ENCODE measurements around the gene SERPINB13. TPM values are rescaled to one million over a fixed set of nuclear protein-coding genes. Genes with fewer than 3 reads are reported as not detected.

SERPINB13 gene
- polyA plus RNA-seq, 1 donor from 2014 or later: not detected

GRCh38 chr18:63567825-63568224 lies 19.3 kb upstream of the SERPINB13 start:
- H3K9me3 ChIP-seq (ENCODE audit: low read length): no peaks in the 10 kb centered on the region
- H3K79me2 ChIP-seq (replicated peaks; ENCODE audit: insufficient read depth, low read length): no peaks in the 10 kb centered on the region
- no peak overlapping the region for H3K4me3 ChIP-seq (ENCODE audit: low read length)
- H3F3A ChIP-seq (ENCODE audit: insufficient read depth, low read length, poor library complexity, severe bottlenecking): no peaks in the 10 kb centered on the region
- no peak overlapping the region for H3K4me2 ChIP-seq (ENCODE audit: low read length)
- H2AFZ ChIP-seq (ENCODE audit: low read depth, low read length): no peak overlapping the region
- H3K27me3 ChIP-seq (ENCODE audit: insufficient read depth, low read depth, low read length): no peaks in the 10 kb centered on the region
- H4K20me1 ChIP-seq (ENCODE audit: insufficient read depth): no peaks in the 10 kb centered on the region
- TF ChIP-seq SMC3 (conservative IDR thresholded peaks at IDR 0.05; ENCODE audit: poor library complexity): no peak
- H3K9ac ChIP-seq (ENCODE audit: low read length): no peak overlapping the region
- no peaks in the 10 kb centered on the region for H3K36me3 ChIP-seq (ENCODE audit: insufficient read depth, low read length)
- H3K27ac ChIP-seq (ENCODE audit: low read length): no peak overlapping the region
- no peaks in the 10 kb centered on the region for H3K9me2 ChIP-seq (ENCODE audit: insufficient read depth, low read length)

GRCh38 chr18:63570721-63571120 lies 16.4 kb upstream of the SERPINB13 start:
- Histone ChIP-seq H3K4me2 (ENCODE audit: low read length) (no peak overlapping the region), H2AFZ (ENCODE audit: low read depth, low read length) (no peak overlapping the region)
- TF ChIP-seq TAF1 (IDR thresholded peaks at IDR 0.05; ENCODE audit: low read depth) (no peak), POLR2AphosphoS5 (IDR thresholded peaks at IDR 0.05) (no peak), REST (IDR thresholded peaks at IDR 0.05; ENCODE audit: borderline replicate concordance) (no peak), MXI1 (conservative IDR thresholded peaks at IDR 0.05; ENCODE audit: poor library complexity, severe bottlenecking) (no peak), EZH2 (IDR thresholded peaks at IDR 0.05; ENCODE audit: borderline replicate concordance, insufficient read depth, low read length, poor library complexity, severe bottlenecking) (no peak), EP300 (conservative IDR thresholded peaks at IDR 0.05; ENCODE audit: poor library complexity, severe bottlenecking) (no peak), RAD21 (conservative IDR thresholded peaks at IDR 0.05) (no peak), SMC3 (conservative IDR thresholded peaks at IDR 0.05; ENCODE audit: poor library complexity) (no peak)
- TF ChIP-seq, protein P1, sequence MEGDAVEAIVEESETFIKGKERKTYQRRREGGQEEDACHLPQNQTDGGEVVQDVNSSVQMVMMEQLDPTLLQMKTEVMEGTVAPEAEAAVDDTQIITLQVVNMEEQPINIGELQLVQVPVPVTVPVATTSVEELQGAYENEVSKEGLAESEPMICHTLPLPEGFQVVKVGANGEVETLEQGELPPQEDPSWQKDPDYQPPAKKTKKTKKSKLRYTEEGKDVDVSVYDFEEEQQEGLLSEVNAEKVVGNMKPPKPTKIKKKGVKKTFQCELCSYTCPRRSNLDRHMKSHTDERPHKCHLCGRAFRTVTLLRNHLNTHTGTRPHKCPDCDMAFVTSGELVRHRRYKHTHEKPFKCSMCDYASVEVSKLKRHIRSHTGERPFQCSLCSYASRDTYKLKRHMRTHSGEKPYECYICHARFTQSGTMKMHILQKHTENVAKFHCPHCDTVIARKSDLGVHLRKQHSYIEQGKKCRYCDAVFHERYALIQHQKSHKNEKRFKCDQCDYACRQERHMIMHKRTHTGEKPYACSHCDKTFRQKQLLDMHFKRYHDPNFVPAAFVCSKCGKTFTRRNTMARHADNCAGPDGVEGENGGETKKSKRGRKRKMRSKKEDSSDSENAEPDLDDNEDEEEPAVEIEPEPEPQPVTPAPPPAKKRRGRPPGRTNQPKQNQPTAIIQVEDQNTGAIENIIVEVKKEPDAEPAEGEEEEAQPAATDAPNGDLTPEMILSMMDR (IDR thresholded peaks at IDR 0.05; ENCODE audit: poor library complexity, severe bottlenecking): no peak

DNA sequence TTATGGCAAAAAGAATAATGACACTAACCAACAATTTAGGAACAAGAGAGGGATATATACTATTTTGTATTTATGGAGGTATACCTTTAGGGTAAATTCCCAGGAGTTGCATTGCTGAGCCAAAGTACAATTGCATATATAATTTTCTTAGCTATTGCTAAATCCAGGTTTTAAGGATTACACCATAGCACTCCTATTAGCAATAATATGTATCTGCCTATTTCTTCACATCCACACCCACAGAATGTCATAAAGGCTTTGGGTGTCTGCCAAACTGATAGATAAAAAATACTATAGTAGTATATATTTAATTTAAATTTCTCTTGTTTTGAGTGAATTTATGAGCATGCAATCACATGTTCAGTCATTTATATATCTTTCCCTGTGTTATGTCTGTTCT lies 11.5 kb upstream of the SERPINB13 start:
- H3K9ac ChIP-seq (ENCODE audit: low read length): no peak overlapping the region
- no peaks in the 10 kb centered on the region for H3K79me2 ChIP-seq (replicated peaks; ENCODE audit: insufficient read depth, low read length)
- H3K4me2 ChIP-seq (ENCODE audit: low read length): no peak overlapping the region
- no peaks in the 10 kb centered on the region for H3K9me3 ChIP-seq (ENCODE audit: low read length)
- no peak overlapping the region for H3K4me3 ChIP-seq (ENCODE audit: low read length)
- H3K27ac ChIP-seq (ENCODE audit: low read length): no peak overlapping the region
- H3K27me3 ChIP-seq (ENCODE audit: insufficient read depth, low read depth, low read length): no peaks in the 10 kb centered on the region
- H4K20me1 ChIP-seq (ENCODE audit: insufficient read depth): no peaks in the 10 kb centered on the region
- no peaks in the 10 kb centered on the region for H3K9me2 ChIP-seq (ENCODE audit: insufficient read depth, low read length)
- no peaks in the 10 kb centered on the region for H3F3A ChIP-seq (ENCODE audit: insufficient read depth, low read length, poor library complexity, severe bottlenecking)
- TF ChIP-seq TAF1 (IDR thresholded peaks at IDR 0.05; ENCODE audit: low read depth): no peak
- TF ChIP-seq, protein P1 (IDR thresholded peaks at IDR 0.05; ENCODE audit: poor library complexity, severe bottlenecking): no peak
- TF ChIP-seq REST (IDR thresholded peaks at IDR 0.05; ENCODE audit: borderline replicate concordance): no peak
- no peak for TF ChIP-seq POLR2AphosphoS5 (IDR thresholded peaks at IDR 0.05)
- no peak for TF ChIP-seq MXI1 (conservative IDR thresholded peaks at IDR 0.05; ENCODE audit: poor library complexity, severe bottlenecking)
- TF ChIP-seq EZH2 (IDR thresholded peaks at IDR 0.05; ENCODE audit: borderline replicate concordance, insufficient read depth, low read length, poor library complexity, severe bottlenecking): no peak
- no peak for TF ChIP-seq SMC3 (conservative IDR thresholded peaks at IDR 0.05; ENCODE audit: poor library complexity)
- TF ChIP-seq RAD21 (conservative IDR thresholded peaks at IDR 0.05): no peak
- TF ChIP-seq EP300 (conservative IDR thresholded peaks at IDR 0.05; ENCODE audit: poor library complexity, severe bottlenecking): no peak
- no peak overlapping the region for H2AFZ ChIP-seq (ENCODE audit: low read depth, low read length)
- H3K36me3 ChIP-seq (ENCODE audit: insufficient read depth, low read length): no peaks in the 10 kb centered on the region

More at GRCh38 chr18:63570721-63571120, 16.4 kb upstream of the SERPINB13 start:
- no peaks in the 10 kb centered on the region for H3K9me3 ChIP-seq (ENCODE audit: low read length)
- no peaks in the 10 kb centered on the region for H3K36me3 ChIP-seq (ENCODE audit: insufficient read depth, low read length)
- no peak overlapping the region for H3K4me3 ChIP-seq (ENCODE audit: low read length)
- H3K27ac ChIP-seq (ENCODE audit: low read length): no peak overlapping the region
- no peak overlapping the region for H3K9ac ChIP-seq (ENCODE audit: low read length)
- no peaks in the 10 kb centered on the region for H3K9me2 ChIP-seq (ENCODE audit: insufficient read depth, low read length)
- no peaks in the 10 kb centered on the region for H3F3A ChIP-seq (ENCODE audit: insufficient read depth, low read length, poor library complexity, severe bottlenecking)
- no peaks in the 10 kb centered on the region for H4K20me1 ChIP-seq (ENCODE audit: insufficient read depth)
- no peaks in the 10 kb centered on the region for H3K79me2 ChIP-seq (replicated peaks; ENCODE audit: insufficient read depth, low read length)
- no peaks in the 10 kb centered on the region for H3K27me3 ChIP-seq (ENCODE audit: insufficient read depth, low read depth, low read length)
